ENCODE measurements around the gene DDX56.

DDX56 gene

DNA sequence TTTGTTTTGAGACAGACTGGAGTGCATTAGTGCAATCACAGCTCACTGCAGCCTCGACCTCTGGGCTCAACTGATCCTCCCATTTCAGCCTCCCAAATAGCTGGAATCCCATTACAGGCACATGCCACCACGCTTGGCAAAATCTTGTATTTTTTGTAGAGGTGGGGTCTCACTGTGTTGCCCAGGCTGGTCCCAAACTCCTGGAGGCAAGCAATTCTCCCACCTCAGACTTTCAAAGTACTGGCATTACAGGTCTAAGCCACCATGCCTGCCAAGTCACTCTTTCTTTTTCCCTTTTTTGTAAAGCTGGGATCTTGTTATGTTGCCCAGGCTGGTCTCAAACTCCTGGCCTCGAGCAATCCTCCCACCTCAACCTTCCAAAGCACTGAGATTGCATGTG is 24.3 kb downstream of the DDX56 start:
- H3K4me3 ChIP-seq, result no peak overlapping the region
- DNase-seq (ENCODE audit: low spot score), result no peak
- no peak overlapping the region for H3K27ac ChIP-seq
- TF ChIP-seq, protein P1, sequence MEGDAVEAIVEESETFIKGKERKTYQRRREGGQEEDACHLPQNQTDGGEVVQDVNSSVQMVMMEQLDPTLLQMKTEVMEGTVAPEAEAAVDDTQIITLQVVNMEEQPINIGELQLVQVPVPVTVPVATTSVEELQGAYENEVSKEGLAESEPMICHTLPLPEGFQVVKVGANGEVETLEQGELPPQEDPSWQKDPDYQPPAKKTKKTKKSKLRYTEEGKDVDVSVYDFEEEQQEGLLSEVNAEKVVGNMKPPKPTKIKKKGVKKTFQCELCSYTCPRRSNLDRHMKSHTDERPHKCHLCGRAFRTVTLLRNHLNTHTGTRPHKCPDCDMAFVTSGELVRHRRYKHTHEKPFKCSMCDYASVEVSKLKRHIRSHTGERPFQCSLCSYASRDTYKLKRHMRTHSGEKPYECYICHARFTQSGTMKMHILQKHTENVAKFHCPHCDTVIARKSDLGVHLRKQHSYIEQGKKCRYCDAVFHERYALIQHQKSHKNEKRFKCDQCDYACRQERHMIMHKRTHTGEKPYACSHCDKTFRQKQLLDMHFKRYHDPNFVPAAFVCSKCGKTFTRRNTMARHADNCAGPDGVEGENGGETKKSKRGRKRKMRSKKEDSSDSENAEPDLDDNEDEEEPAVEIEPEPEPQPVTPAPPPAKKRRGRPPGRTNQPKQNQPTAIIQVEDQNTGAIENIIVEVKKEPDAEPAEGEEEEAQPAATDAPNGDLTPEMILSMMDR (IDR thresholded peaks at IDR 0.05), result no peak

DNA sequence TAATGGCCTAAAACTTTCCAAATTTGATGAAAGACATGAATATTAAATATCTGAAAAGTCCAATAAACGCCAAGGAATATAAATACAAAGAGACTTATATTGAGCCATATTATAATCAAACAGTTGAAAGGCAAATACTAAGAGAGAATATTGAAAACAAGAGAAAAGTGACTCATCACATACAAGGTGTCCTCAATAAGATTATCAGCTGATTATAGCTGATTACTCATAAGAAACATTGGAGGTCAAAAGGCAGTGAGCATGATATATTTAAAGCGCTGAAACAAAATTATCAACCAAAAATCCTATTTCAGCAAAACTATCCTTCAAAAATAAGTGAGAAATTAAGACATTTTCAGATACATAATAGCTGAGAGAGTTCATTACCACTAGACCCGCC is 24.8 kb downstream of the DDX56 start:
- H3K4me3 ChIP-seq, result no peak overlapping the region
- TF ChIP-seq, protein P1 (IDR thresholded peaks at IDR 0.05), result no peak
- no peak overlapping the region for H3K27ac ChIP-seq
- no peak for DNase-seq (ENCODE audit: low spot score)

DNA sequence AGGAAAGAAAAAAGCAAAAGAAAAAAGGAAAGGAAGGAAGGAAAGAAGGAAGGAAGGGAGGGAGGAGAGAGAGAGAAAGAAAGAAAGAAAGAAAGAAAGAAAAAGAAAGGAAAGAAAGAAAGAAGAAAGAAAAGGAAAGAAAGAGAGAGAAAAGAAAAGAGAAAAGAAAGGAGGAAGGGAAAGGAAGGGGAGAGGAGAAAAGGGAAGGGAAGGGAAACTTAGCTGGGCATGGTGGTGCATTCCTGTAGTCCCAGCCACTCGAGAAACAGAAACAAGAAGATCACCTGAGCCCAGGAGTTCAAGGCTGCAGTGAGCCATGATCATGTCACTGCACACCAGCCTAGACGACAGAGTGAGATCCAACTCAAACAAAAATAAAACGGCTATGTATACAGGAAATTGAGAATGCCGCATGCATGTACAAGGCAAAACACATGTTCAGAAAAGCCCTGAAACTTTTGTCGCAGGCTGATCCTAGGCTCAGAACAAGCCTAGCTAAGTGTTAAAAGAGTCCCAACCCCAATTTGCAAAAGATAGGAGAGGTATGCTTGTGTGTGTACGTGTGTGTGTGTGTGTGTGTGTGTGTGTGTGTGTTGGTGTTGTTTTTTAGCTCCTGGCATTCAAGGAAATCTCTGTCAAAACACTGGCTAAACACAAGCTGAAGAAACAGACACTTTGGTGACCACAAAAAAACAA is 26.0 kb downstream of the DDX56 start:
- Histone ChIP-seq H3K4me3 (no peak overlapping the region), H3K27ac (no peak overlapping the region)
- TF ChIP-seq, protein P1 (IDR thresholded peaks at IDR 0.05), result no peak
- DNase-seq (ENCODE audit: low spot score), result no peak

DNA sequence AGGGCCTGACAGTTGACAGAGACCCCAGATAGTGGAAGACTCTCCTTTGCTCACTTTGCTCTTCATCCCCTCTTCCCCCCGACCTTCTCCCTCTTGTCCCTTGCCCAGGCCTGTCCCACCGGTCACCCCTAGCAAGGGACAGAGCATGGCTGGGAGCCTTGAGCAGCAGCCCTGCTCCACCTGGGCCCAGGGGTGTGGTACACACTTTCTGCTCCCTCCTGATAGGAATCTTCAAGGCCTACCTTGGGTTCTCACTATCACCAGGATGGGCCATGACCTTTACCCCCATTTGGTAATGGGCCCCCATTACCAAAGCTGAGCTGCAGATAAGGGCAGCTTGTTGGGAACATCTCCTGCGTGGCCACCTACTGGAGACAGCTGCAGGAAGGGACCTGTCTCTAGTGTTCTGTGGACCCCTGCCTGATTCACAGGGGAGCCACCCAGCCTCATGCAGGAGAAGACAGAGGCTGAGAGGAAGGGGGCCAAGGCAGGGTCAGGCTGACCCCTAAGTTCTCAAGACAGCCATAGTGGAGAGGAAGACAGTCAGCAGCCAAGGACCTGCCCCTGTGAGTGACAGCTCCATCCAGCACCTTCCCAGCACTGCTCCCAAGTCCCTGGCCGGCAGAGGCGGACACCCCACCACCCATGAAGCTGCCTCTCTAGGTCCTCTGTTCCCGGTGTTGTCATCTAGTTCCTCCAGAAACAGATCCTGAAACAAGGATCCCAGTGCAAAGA is 31.7 kb downstream of the DDX56 start:
- DNase-seq (ENCODE audit: low spot score), result no peak
- Histone ChIP-seq H3K27ac (no peak overlapping the region), H3K4me3 (no peak overlapping the region)
- TF ChIP-seq, protein P1 (IDR thresholded peaks at IDR 0.05), result no peak

DNA sequence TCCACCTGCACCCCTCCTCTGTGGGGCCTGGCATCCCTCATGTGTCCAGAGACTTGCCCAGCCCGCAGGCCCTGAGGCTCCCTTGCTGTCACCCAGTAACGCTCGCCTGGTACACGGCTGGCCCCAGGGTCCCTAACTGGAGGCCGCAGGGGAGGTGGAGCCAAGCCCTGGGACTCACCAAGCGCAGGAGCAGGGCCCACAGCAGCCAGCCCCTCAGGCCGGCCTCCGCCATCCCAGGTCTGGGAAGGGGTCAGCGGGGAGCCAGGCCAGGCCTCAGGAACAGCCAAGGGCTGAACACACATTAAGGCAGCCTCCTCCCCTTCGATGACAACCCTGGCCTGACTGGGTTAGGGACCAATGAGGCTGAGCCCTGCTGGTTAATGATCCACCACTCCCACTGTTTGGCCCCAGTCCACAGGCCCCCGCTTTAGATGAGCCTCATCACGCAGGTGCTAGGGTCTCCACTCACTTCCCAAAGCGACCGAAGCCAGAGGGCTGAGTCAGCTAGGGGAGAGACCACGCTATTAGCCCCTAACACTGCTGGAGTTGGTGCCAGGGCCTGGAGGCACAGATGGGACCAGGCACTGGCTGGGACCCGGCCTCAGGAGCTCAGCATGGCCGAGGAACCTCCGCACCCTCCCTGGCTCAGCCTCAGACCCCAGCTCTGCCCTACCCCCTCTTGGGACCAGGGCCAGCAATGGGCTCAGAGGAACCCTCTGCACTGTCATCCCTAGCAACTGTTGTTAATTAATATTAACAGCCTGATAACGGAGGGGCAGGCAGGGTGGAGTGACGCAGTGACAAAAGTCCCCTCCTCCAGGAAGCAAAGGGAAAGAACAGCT is 32.5 kb downstream of the DDX56 start, which contains the start of gene NPC1L1:
Gene NPC1L1, minus strand, starts transcription at position 303 of the 842 bp plus-strand sequence. Its CDS starts 71 bp downstream, at position 232.
- Histone ChIP-seq H3K27ac (no peak within 1 kb of the TSS), H3K4me3 (no peak within 1 kb of the TSS)
- TF ChIP-seq, protein P1 (IDR thresholded peaks at IDR 0.05), result no peak
- DNase-seq (ENCODE audit: low spot score), result no peak

DNA sequence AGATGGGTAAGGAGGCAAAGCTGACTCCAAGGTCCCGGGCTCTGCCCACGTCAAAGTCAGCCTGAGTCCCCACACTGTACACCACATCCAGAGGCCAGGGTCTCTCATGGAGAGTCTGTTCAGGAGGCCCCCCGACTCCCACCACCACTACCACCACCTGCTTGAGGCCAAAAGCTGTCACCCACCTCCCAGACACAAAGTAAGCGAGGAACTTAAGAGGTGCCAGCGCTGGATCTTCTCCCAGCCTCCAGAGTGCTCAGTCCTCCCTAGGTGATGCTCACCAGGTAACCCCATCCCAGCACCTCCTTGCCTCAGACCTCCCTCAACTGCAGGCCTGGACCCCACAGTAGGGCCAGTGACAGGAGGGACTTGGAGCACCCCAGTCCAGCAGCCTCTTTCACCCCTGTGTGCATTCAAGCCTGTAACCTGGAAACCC is 33.1 kb downstream of the DDX56 start:
- no peak overlapping the region for H3K4me3 ChIP-seq
- TF ChIP-seq, protein P1 (IDR thresholded peaks at IDR 0.05), result no peak
- DNase-seq (ENCODE audit: low spot score), result no peak
- no peak overlapping the region for H3K27ac ChIP-seq

Data from coronary artery (tissue), 2 donors.